Mammary epithelial cell (primary cell): ENCODE measurements around the gene ANGPTL7.

Experiments
- EZH2 ChIP-seq: IDR thresholded peaks from 2 replicates; pipeline ENCODE4 v1.6.1; 2012; ENCODE audit warnings: low read length, inconsistent platforms, borderline replicate concordance
- TF ChIP-seq, protein P1 (sequence below), 2 donors: IDR thresholded peaks in 1 of 2; conservative IDR thresholded peaks in 1 of 2; 2 replicates each; pipeline ENCODE4 v1.5.1; 2011 to 2012; ENCODE audit warnings: inconsistent platforms in 2 of 2, low read length in 2 of 2, mild to moderate bottlenecking in 2 of 2, control low read depth in 1 of 2, low read depth in 1 of 2; ENCODE audit not compliant: insufficient read depth in 1 of 2; ENCODE audit errors: extremely low read depth in 1 of 2

- TF ChIP-seq, protein P1, sequence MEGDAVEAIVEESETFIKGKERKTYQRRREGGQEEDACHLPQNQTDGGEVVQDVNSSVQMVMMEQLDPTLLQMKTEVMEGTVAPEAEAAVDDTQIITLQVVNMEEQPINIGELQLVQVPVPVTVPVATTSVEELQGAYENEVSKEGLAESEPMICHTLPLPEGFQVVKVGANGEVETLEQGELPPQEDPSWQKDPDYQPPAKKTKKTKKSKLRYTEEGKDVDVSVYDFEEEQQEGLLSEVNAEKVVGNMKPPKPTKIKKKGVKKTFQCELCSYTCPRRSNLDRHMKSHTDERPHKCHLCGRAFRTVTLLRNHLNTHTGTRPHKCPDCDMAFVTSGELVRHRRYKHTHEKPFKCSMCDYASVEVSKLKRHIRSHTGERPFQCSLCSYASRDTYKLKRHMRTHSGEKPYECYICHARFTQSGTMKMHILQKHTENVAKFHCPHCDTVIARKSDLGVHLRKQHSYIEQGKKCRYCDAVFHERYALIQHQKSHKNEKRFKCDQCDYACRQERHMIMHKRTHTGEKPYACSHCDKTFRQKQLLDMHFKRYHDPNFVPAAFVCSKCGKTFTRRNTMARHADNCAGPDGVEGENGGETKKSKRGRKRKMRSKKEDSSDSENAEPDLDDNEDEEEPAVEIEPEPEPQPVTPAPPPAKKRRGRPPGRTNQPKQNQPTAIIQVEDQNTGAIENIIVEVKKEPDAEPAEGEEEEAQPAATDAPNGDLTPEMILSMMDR (conservative IDR thresholded peaks at IDR 0.05 in 1 of 2, IDR thresholded peaks at IDR 0.05 in 1 of 2; ENCODE audit: extremely low read depth in 1 of 2, insufficient read depth in 1 of 2, low read depth in 1 of 2, low read length in 2 of 2): no peak
- no peak for TF ChIP-seq EZH2
Observed at GRCh38 chr1:11157867-11158266, 31.3 kb upstream of the ANGPTL7 start.
